Kidney glomerular epithelial cell (primary cell): ENCODE results near the gene PRAMEF2.
"Not testable (repeated sequence)": the region's sequence is repeated elsewhere in the genome, so short reads cannot be mapped to it uniquely, and the experiment has no call there.

Source experiments
- DNase-seq: peaks from one replicate; lab custom pipeline; 2025; lab: John Stamatoyannopoulos, UW

PRAMEF2 gene, protein sequence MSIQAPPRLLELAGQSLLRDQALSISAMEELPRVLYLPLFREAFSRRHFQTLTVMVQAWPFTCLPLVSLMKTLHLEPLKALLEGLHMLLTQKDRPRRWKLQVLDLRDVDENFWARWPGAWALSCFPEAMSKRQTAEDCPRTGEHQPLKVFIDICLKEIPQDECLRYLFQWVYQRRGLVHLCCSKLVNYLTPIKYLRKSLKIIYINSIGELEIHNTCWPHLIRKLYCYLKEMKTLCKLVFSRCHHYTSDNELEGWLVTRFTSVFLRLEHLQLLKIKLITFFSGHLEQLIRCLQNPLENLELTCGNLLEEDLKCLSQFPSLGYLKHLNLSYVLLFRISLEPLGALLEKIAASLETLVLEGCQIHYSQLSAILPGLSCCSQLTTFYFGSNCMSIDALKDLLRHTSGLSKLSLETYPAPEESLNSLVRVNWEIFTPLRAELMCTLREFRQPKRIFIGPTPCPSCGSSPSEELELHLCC

GRCh38 chr1:12856786-12857185 is at the start of gene PRAMEF2:
Gene PRAMEF2, plus strand, starts transcription at chr1:12857086. Its CDS starts 1,924 bp downstream, at chr1:12859010.
- not testable (repeated sequence) for DNase-seq

DNA sequence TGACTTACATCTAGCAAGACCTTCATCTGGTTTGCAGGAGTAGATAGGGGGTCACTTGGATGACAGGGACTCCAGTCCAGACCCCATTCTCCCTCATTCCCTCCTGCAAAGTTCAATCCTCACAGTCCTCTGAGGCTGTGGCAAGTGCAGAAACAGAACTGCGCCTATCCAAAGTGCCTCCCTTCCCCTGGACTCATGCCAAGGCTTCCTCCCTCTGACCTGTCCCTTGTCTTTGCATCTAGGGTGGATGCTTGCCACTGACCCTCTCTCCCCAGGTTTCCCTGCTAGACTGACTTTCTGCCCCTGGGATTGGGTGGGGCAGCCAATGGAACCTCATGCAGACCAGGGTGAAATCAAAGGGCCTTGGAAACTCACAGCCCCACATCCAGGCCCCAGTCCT is 47.0 kb upstream of the PRAMEF2 start:
- no peak for DNase-seq

- DNase-seq: peak; percentile 58
These were observed 46.0 kb upstream of the PRAMEF2 start for GRCh38 chr1:12810691-12811408.

DNA sequence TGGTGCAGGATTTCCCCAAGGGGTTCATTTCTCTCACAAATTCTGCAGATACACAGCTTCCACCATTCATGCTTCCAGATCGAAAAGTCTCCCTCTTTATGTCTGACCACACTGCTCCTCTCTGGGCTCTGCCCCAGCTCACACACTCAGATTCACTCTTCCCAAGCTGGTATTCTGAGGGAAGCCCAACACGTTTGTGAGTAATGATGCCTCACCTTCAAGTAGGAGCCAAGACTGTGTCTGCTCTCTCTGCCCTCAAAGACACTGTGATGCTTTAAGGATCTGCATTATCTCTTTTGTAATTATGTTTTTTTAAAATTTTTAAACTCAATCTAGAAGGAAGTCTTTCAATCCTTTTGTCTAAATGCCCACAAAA is 45.5 kb upstream of the PRAMEF2 start:
- no peak for DNase-seq

DNA sequence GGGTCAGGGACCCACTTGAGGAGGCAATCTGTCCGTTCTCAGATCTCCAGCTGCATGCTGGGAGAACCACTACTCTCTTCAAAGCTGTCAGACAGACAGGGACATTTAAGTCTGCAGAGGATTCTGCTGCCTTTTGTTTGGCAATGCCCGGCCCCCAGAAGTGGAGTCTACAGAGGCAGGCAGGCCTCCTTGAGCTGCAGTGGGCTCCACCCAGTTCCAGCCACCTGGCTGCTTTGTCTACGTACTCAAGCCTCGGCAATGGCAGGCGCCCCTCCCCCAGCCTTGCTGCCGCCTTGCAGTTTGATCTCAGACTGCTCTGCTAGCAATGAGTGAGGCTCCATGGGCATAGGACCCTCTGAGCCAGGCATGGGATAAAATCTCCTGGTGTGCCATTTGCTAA is 37.8 kb upstream of the PRAMEF2 start:
- DNase-seq: not testable (repeated sequence)

DNA sequence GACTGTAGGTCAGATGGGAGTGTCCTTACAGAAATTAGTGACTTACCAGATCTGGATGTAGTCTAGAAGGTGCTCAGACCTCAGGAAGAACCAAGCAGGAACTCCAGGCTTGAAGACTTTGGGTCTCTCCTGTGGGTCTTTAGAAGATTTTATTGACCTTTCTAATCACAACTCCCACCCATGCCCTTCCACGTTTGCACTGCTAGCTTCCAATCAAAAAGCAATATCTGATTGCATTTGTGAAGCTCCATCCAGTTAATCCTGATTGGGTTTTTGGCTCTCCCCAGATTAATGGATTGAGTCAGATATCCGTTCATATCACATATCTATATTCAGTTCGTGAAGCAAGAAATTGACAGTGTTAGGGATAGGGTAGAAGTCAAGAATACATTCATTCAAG is 25.6 kb upstream of the PRAMEF2 start, which contains the start of gene PRAMEF11:
PRAMEF11 (minus strand) TSS at position 101 of the 400 bp plus-strand sequence. CDS start 2,621 bp downstream, outside the sequence.
- DNase-seq: not testable (repeated sequence)

DNA sequence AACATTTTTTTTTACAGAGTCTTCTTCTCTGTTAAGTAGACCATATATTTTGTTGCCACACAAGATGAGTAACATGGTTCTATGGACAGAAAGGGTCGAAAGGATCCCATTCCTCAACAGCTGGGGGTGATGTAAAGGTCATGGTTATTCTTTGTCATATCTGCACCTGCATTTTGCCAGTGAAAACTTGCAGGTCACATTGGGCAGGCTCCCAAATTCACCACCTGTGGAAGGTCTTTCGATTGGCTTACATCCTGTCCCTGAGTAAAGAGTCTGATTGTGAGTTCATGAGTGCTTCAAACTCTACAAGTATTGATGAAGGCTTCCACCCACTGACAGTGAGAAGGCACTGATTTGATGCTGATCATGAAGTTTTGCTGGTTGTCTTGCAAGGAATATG is 23.6 kb upstream of the PRAMEF2 start:
- DNase-seq: not testable (repeated sequence)

DNA sequence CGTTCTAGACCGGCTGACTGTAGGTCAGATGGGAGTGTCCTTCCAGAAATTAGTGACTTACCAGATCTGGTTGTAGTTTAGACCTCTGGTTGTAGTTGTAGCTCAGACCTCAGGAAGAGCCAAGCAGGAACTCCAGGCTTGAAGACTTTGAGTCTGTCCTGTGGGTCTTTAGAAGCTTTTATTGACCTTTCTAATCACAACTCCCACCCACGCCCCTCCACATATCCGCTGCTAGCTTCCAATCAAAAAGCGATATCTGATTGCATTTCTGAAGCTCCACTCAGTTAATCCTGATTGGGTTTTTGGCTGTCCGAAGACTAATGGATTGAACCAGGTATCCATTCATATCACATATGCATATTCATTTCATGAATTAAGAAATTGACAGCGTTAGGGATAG is 8.3 kb upstream of the PRAMEF2 start, which contains the start of gene HNRNPCL1:
HNRNPCL1 (minus strand) TSS at position 101 of the 400 bp plus-strand sequence. CDS start 431 bp downstream, outside the sequence.
- not testable (repeated sequence) for DNase-seq

DNA sequence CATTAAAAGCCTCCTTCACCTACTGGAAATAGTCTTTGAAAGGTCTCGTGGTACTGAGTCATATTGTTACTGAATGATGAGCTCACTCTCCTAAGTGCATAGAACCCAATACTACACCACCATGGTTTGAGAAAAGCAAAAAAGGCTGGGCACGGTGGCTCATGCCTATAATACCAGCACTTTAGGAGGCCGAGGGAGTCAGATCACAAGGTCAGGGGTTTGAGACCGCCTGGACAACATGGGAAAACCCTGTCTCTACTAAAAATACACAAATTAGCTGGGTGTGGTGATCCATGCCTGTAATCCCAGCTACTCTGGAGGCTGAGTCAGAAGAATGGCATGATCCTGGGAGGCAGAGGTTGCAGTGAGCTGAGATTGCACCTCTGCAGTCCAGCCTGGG is 5.1 kb upstream of the PRAMEF2 start:
- peak; percentile 8 for DNase-seq

DNA sequence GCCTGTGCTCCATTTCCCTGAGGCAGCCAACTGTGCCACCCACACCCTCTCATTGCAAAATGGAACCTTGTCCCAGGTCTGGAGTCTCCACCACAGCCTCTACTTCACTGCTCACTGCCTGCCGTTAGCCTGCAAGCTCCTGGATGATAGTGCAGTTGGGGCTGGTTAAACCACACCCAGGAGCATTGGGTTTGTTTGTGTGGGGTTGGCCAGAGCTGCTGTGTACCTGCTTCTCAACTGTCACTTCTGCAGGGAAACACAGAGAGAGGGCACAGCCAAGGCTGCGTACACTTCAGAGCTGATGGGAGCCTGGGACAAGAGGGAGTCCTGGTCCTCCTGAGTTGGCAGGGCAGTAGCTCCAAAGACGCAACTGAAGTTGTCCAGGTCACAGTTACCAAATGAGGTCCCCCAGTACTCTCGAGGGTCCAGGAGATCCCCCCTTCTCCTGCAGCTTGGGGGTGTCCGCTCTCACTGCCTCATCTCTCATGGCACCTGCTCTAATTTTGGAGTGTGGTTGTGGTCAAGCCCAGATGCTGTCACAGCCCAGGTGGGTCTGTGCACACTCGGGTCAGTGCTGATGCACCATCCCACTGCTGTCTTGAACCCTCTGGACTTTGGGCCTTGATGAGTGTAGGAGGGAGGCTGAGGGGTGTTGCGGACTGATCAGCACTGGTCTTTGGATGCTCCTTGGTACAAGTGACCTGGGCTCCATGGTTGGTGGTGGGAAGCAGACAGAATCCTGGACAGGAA is 6.4 kb downstream of the PRAMEF2 start:
- DNase-seq: not testable (repeated sequence)

DNA sequence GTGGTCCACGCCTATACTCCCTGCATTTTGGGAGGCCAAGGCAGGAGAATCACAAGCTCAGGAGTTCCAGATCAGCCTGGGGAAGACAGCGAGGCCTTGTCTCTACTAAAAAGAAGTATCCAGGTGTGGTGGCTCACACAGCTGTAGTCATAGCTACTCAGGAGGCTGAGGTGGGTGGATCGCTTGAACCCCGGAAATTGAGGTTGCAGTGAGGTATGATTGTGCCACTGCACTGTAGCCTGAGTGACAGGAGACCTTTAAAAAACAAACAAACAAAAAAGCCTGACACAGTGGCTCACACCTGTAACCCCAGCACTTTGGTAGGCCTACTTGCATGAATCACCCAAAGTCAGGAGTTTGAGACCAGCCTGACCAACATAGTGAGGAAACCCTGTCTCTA is 21.6 kb downstream of the PRAMEF2 start:
- not testable (repeated sequence) for DNase-seq

- not testable (repeated sequence) for DNase-seq
These were observed 29.2 kb downstream of the PRAMEF2 start, which contains the start of gene PRAMEF4 for GRCh38 chr1:12886101-12886500. Gene PRAMEF4, minus strand, starts transcription at chr1:12886201. Its CDS starts 2,807 bp downstream, at chr1:12883394.

GRCh38 chr1:12898170-12898569 is 41.3 kb downstream of the PRAMEF2 start, which contains the start of gene PRAMEF10:
Gene PRAMEF10, minus strand, starts transcription at chr1:12898270. Its CDS starts 2,423 bp downstream, at chr1:12895847.
- DNase-seq: not testable (repeated sequence)

DNA sequence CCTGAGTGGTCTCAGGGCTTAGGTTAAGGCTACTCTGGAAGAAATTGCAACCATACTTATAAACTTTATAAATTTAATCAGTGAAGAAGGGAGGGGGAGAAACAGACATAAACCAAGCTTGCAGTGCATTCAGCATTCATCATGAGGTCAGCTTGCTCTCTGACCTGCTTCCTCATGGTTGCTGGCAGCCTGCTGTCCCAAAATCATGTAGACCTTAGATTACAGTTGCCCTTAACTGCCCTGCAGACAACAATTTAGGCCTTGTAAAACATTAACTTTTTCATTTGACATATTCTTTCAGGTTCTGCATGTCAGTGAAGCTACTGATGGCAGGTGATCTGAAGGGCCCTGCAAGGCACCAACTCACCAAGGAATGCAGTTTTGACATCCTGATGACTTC is 42.3 kb downstream of the PRAMEF2 start:
- DNase-seq: not testable (repeated sequence)

DNA sequence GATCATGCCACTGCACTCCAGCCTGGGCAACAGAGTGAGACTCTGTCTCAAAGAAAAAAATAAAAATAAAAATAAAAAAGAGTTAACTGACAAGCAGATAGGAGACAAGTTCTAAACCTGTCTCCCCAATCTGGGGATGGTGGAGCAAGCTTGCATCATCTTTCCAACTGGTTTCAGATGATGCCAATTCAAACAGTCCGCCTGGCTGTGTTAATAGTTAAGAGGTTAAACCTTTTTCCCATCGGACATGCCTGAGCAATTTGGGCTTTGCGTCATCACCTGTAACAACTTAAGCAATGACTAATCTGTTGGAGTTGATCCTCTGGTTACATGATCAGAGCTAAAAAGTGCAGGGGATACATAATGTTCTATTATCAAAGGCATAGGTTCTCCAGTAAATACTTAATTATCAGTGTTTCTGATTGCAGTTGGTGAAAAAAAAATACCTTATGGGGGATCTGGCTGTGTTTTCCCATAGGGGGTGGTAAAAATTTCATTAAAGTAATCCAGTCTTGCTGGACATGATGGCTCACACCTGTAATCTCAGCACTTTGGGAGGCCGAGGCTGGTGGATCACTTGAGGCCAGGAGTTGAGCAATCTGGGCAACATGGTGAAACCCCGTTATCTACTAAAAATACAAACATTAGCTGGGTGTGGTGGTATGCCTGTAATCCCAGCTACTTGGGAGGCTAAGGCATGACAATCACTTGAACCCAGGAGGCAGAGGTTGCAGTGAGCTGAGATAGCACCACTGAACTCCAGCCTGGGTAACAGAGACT is 47.1 kb downstream of the PRAMEF2 start:
- not testable (repeated sequence) for DNase-seq
